B cell (primary cell): ENCODE measurements around the gene HSPB6. TPM values are rescaled to one million over a fixed set of nuclear protein-coding genes. Genes with fewer than 3 reads are reported as not detected.

Source experiments
- ATAC-seq: fragments of 200-7000 bp; cut with Tn5 transposase; one replicate; pipeline ENCODE4 v1.10.0; 2021; ENCODE audit warnings: low read depth, mild to moderate bottlenecking, moderate number of reproducible peaks, moderate library complexity
- CTCF ChIA-PET: fragments of 350-600 bp; sonication (Branson Sonifier 250); formaldehyde crosslinking; loops from one replicate; lab custom pipeline; 2021; ENCODE audit warnings: antibody characterized with exemption, inconsistent platforms; lab: Charles Lee
- POLR2A ChIA-PET: fragments of 350-600 bp; sonication (Branson Sonifier 250); formaldehyde crosslinking; loops from one replicate; lab custom pipeline; 2021; ENCODE audit warnings: antibody characterized with exemption; lab: Charles Lee
- DNase-seq: peaks from one replicate; pipeline ENCODE4 v3.0.0; 2013
- H2AFZ ChIP-seq: 2 replicates; pipeline ENCODE4 v1.6.1; 2012; ENCODE audit warnings: mild to moderate bottlenecking, low read depth, low read length; ENCODE audit not compliant: insufficient read depth, poor library complexity, severe bottlenecking
- H3K27ac ChIP-seq, 2 donors: 1 replicate in 1 of 2; 2 replicates in 1 of 2; pipeline ENCODE4 v1.5.1; 2012 to 2013; ENCODE audit warnings: low read length in 2 of 2, mild to moderate bottlenecking in 2 of 2, moderate library complexity in 1 of 2
- H3K27me3 ChIP-seq, 4 experiments: fragments of 200-600 bp in 1 of 4; sonication (generic) in 1 of 4; replicated peaks in 1 of 4; 1 replicate in 2 of 4; 2 replicates in 2 of 4; pipeline versions ENCODE4 v1.6.1 to v1.7.0; 2013 to 2016; ENCODE audit warnings: low read length in 3 of 4, mild to moderate bottlenecking in 2 of 4, mixed read lengths in 1 of 4, moderate library complexity in 1 of 4; ENCODE audit not compliant: insufficient read depth in 4 of 4, control insufficient read depth in 3 of 4; ENCODE audit errors: control extremely low read depth in 1 of 4
- H3K36me3 ChIP-seq, 2 experiments: replicated peaks in 1 of 2; 1 replicate in 1 of 2; 2 replicates in 1 of 2; pipeline versions ENCODE4 v1.6.1 to v1.7.1; 2013; ENCODE audit warnings: low read length in 1 of 2; ENCODE audit not compliant: insufficient read depth in 2 of 2, control insufficient read depth in 1 of 2; ENCODE audit errors: control extremely low read depth in 1 of 2, extremely low read depth in 1 of 2
- H3K4me1 ChIP-seq, 2 donors: fragments of 200-600 bp in 1 of 2; sonication (generic) in 1 of 2; 1 replicate in 1 of 2; 2 replicates in 1 of 2; pipeline versions ENCODE4 v1.5.1 to v1.6.1; 2013 to 2017; ENCODE audit warnings: low read length in 2 of 2; ENCODE audit not compliant: control insufficient read depth in 2 of 2, insufficient read depth in 2 of 2
- H3K4me2 ChIP-seq: replicated peaks from 2 replicates; pipeline ENCODE3; 2012; ENCODE audit warnings: mild to moderate bottlenecking, low read depth, low read length; ENCODE audit not compliant: poor library complexity, severe bottlenecking
- H3K4me3 ChIP-seq, 5 experiments: fragments of 200-600 bp in 1 of 5; sonication (generic) in 1 of 5; 1 replicate in 3 of 5; 2 replicates in 2 of 5; pipeline versions ENCODE4 v1.5.1 to v1.7.0; 2011 to 2016; ENCODE audit warnings: low read length in 4 of 5, mild to moderate bottlenecking in 4 of 5, low read depth in 2 of 5, control low read depth in 1 of 5, moderate library complexity in 1 of 5; ENCODE audit not compliant: insufficient read depth in 1 of 5; ENCODE audit errors: control extremely low read depth in 1 of 5, extremely low read depth in 1 of 5
- H3K79me2 ChIP-seq: fragments of 200-600 bp; sonication (generic); one replicate; pipeline ENCODE4 v1.6.0; 2016; ENCODE audit warnings: low read length; ENCODE audit not compliant: control insufficient read depth, insufficient read depth
- H3K9ac ChIP-seq: fragments of 200-600 bp; sonication (generic); 2 replicates; pipeline ENCODE4 v1.6.1; 2017; ENCODE audit warnings: mild to moderate bottlenecking, low read length, moderate library complexity
- H3K9me3 ChIP-seq, 3 donors: one replicate each; pipeline versions ENCODE4 v1.6.1 to v1.7.1; 2013; ENCODE audit warnings: low read length in 2 of 3; ENCODE audit not compliant: control insufficient read depth in 2 of 3, insufficient read depth in 1 of 3; ENCODE audit errors: control extremely low read depth in 1 of 3
- H4K20me1 ChIP-seq: 2 replicates; pipeline ENCODE4 v1.6.0; 2012; ENCODE audit warnings: mild to moderate bottlenecking, low read length; ENCODE audit not compliant: insufficient read depth, control insufficient read depth, poor library complexity, severe bottlenecking
- H3K27ac Mint-ChIP-seq: one replicate; pipeline ENCODE4 v1.8.0; 2021; ENCODE audit warnings: mixed read lengths
- H3K27me3 Mint-ChIP-seq: one replicate; pipeline ENCODE4 v1.8.0; 2021; ENCODE audit warnings: mixed read lengths
- H3K4me1 Mint-ChIP-seq: one replicate; pipeline ENCODE4 v1.8.0; 2021; ENCODE audit warnings: mixed read lengths
- H3K4me3 Mint-ChIP-seq: one replicate; pipeline ENCODE4 v1.8.0; 2021; ENCODE audit warnings: mixed read lengths
- H3K9me3 Mint-ChIP-seq: one replicate; pipeline ENCODE4 v1.8.0; 2022; ENCODE audit warnings: mixed read lengths; ENCODE audit not compliant: insufficient read depth
- CTCF ChIP-seq: fragments of 200-600 bp; IDR thresholded peaks from one replicate; pipeline ENCODE4 v1.8.0; 2022; ENCODE audit warnings: antibody characterized with exemption, mild to moderate bottlenecking
- EZH2 ChIP-seq: IDR thresholded peaks from 2 replicates; pipeline ENCODE4 v1.6.1; 2012; ENCODE audit warnings: borderline replicate concordance, low read depth, mild to moderate bottlenecking, moderate library complexity, low read length; ENCODE audit not compliant: insufficient read depth, poor library complexity, severe bottlenecking
- WGBS: methylation state at CpG from one replicate; pipeline ENCODE4 v1.1.5; 2013; ENCODE audit warnings: missing lambda C conversion rate; ENCODE audit not compliant: insufficient coverage; 5-methylcytosine and 5-hydroxymethylcytosine counted together
- intact Hi-C: fragments of 100-400 bp; cut with micrococcal nuclease; formaldehyde crosslinking; loops from one replicate; pipeline ENCODE4 v1.10.0; 2022
- polyA plus RNA-seq: library from polyadenylated mRNA; depleted of rRNA; stranded (reverse); fragments of >200 nt; gene quantifications from 2 replicates; pipeline ENCODE4 v1.2.3, GENCODE V29; 2012
- total RNA-seq, 2 donors: library from RNA; stranded (reverse); fragments of 120-200 nt in 1 of 2; gene quantifications; 1 replicate in 1 of 2; 2 replicates in 1 of 2; pipeline versions ENCODE4 v1.2.3 to v1.2.4, GENCODE V29; 2013 to 2022

The HSPB6 gene
- total and polyA plus RNA-seq, 2 donors (not counting 1 experiment from before 2014, with no cell fraction given) = not detected

GRCh38 chr19:35743640-35744429 is 13.0 kb downstream of the HSPB6 start:
- intact Hi-C loops = loop anchor here (2.0 to 10.0 kb wide), 3 partner anchors 31 to 471 kb away; partner anchors contain the start of genes ARHGAP33, HCST, ZNF146 and ZNF565
- POLR2A ChIA-PET = interaction anchor here (0.6 to 2.3 kb wide), 4 partner anchors 13 to 96 kb away, joined by 3 to 9 read pairs (median 6); partner anchors contain the start of genes COX6B1 and HSPB6

DNA sequence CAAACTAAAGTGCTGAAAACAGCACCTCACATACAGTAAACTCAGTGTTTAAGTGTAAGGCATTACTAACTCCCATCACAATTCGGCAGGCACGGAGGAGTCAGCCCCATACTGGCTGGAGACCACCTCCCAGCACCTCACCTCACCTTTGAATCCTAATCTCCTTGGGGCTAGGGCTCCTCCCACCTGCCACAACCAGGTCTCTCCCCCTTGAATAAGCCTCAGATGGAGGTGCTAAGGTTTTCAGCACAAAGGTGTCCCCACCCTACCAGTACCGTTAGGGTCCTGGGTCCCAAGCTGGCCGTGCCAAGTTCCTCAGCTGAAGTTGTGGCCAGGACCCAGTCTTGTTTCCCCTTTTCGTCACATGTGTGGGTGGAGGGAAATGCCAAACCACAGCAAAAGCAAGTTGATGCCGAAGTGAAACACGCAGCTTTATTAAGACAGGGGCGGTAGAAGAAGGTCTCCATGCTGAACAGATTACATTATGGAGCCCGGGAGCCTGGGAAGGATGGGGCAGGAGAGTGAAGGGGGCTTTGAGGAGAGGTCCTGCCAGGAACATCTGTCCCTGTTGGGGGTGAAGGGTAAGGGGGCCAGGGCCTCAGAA is 14.6 kb downstream of the HSPB6 start, which contains the start of gene IGFLR1:
Gene IGFLR1, minus strand, starts transcription at position 332 of the 604 bp plus-strand sequence. CDS start 1,272 bp downstream, outside the sequence.
- H3K79me2 ChIP-seq = peaks cover 55% of the 10 kb centered on the region
- H3K4me1 Mint-ChIP-seq = peaks cover 59% of the 10 kb centered on the region
- peak; percentile 10 for ATAC-seq

More at GRCh38 chr19:35743640-35744429, 13.0 kb downstream of the HSPB6 start:
- peaks cover 64% of the 10 kb centered on the region for H3K79me2 ChIP-seq
- H3K9me3 Mint-ChIP-seq = no peaks in the 10 kb centered on the region
- peak overlapping the region; percentile 87 for H3K4me2 ChIP-seq
- WGBS = 89% methylated on average over 17 of the region's 19 CpGs
- H3K4me1 Mint-ChIP-seq = peaks cover 62% of the 10 kb centered on the region
- ATAC-seq (no peak), DNase-seq (no peak)
- peak overlapping the region; percentile 94 for H3K4me3 Mint-ChIP-seq
- H3K9me3 ChIP-seq = no peaks in the 10 kb centered on the region
- peak overlapping the region; percentile 98 for H3K27ac Mint-ChIP-seq
- H3K27ac ChIP-seq = peak overlapping the region; percentile 98
- peak overlapping the region; percentile 93 for H3K9ac ChIP-seq
- peaks cover 15% of the 10 kb centered on the region for H4K20me1 ChIP-seq
- H3K4me3 ChIP-seq = peak overlapping the region; percentile 66 to 93 (median 91)
- peaks cover 39 to 68% of the 10 kb centered on the region in 2 donors for H3K4me1 ChIP-seq
- H3K27me3 Mint-ChIP-seq = no peaks in the 10 kb centered on the region
- no peak for TF ChIP-seq EZH2
- H3K27me3 ChIP-seq = no peaks in the 10 kb centered on the region
- no peak overlapping the region for H2AFZ ChIP-seq
- peaks cover 0 to 9% of the 10 kb centered on the region in 2 experiments for H3K36me3 ChIP-seq
- CTCF ChIA-PET = interaction anchor here (0.7 to 1.6 kb wide), 4 partner anchors 25 to 51 kb away, joined by 3 to 6 read pairs (median 3); no protein-coding TSS in a partner anchor

More for the DNA sequence above, 14.6 kb downstream of the HSPB6 start, which contains the start of gene IGFLR1:
- peaks cover 39 to 67% of the 10 kb centered on the region in 2 donors for H3K4me1 ChIP-seq
- intact Hi-C loops = loop anchor here (10.0 kb wide), 1 partner anchor 473 kb away; the partner anchor contains the start of genes ZNF146 and ZNF565
- peak within 1 kb of the TSS; percentile 96 for H3K27ac ChIP-seq
- ChIA-PET CTCF (interaction anchor here (0.7 to 1.5 kb wide), 5 partner anchors 9 to 49 kb away, joined by 3 to 5 read pairs (median 3); no protein-coding TSS in a partner anchor), POLR2A (interaction anchor here (0.7 to 1.5 kb wide), 5 partner anchors 23 to 313 kb away, joined by 3 to 7 read pairs (median 4); no protein-coding TSS in a partner anchor)
- WGBS = 1% methylated on average over 8 of the region's 9 CpGs
- peak within 1 kb of the TSS; percentile 91 for H3K9ac ChIP-seq
- H3K9me3 ChIP-seq = no peaks in the 10 kb centered on the region
- no peak for TF ChIP-seq CTCF
- no peak for TF ChIP-seq EZH2
- H3K27me3 ChIP-seq = no peaks in the 10 kb centered on the region
- H3K36me3 ChIP-seq = peaks cover 0 to 25% of the 10 kb centered on the region in 2 experiments
- Mint-ChIP-seq H3K9me3 (no peaks in the 10 kb centered on the region), H3K27me3 (no peaks in the 10 kb centered on the region), H3K27ac (peak within 1 kb of the TSS; percentile 99), H3K4me3 (peak within 1 kb of the TSS; percentile 96)
- H3K4me3 ChIP-seq = peak within 1 kb of the TSS; percentile 68 to 93 (median 83)
- H2AFZ ChIP-seq = peak within 1 kb of the TSS; percentile 69
- H4K20me1 ChIP-seq = peaks cover 27% of the 10 kb centered on the region
- peak; percentile 91 for DNase-seq
- peak within 1 kb of the TSS; percentile 100 for H3K4me2 ChIP-seq
